ENCODE measurements around the gene DLG2.

The DLG2 gene

GRCh38 chr11:83540728-83541127 lies 2086.4 kb downstream of the DLG2 start:
- no peak for DNase-seq (ENCODE audit: low read depth)
- no peak overlapping the region for H3K4me3 ChIP-seq (ENCODE audit: low read depth, low read length)
- TF ChIP-seq CTCF (conservative IDR thresholded peaks at IDR 0.05; ENCODE audit: low read depth, low read length) = no peak

GRCh38 chr11:83540112-83540675 lies 2086.9 kb downstream of the DLG2 start:
- no peak for TF ChIP-seq CTCF (conservative IDR thresholded peaks at IDR 0.05; ENCODE audit: low read depth, low read length)
- DNase-seq (ENCODE audit: low read depth) = no peak
- H3K4me3 ChIP-seq (ENCODE audit: low read depth, low read length) = no peak overlapping the region

- no peak for TF ChIP-seq CTCF (conservative IDR thresholded peaks at IDR 0.05; ENCODE audit: low read depth, low read length)
- no peak for DNase-seq (ENCODE audit: low read depth)
- no peak overlapping the region for H3K4me3 ChIP-seq (ENCODE audit: low read depth, low read length)
Observed at GRCh38 chr11:83538286-83538685, 2088.9 kb downstream of the DLG2 start.

- DNase-seq (ENCODE audit: low read depth) = no peak
- no peak for TF ChIP-seq CTCF (conservative IDR thresholded peaks at IDR 0.05; ENCODE audit: low read depth, low read length)
- no peak overlapping the region for H3K4me3 ChIP-seq (ENCODE audit: low read depth, low read length)
Observed at GRCh38 chr11:83537131-83537610, 2090.0 kb downstream of the DLG2 start.

- no peak for DNase-seq (ENCODE audit: low read depth)
- no peak for TF ChIP-seq CTCF (conservative IDR thresholded peaks at IDR 0.05; ENCODE audit: low read depth, low read length)
- no peak overlapping the region for H3K4me3 ChIP-seq (ENCODE audit: low read depth, low read length)
Observed at GRCh38 chr11:83533166-83533565, 2094.0 kb downstream of the DLG2 start.

GRCh38 chr11:83528877-83529276 lies 2098.3 kb downstream of the DLG2 start:
- no peak overlapping the region for H3K4me3 ChIP-seq (ENCODE audit: low read depth, low read length)
- TF ChIP-seq CTCF (conservative IDR thresholded peaks at IDR 0.05; ENCODE audit: low read depth, low read length) = no peak
- no peak for DNase-seq (ENCODE audit: low read depth)

GRCh38 chr11:83528225-83528624 lies 2098.9 kb downstream of the DLG2 start:
- no peak for DNase-seq (ENCODE audit: low read depth)
- TF ChIP-seq CTCF (conservative IDR thresholded peaks at IDR 0.05; ENCODE audit: low read depth, low read length) = no peak
- H3K4me3 ChIP-seq (ENCODE audit: low read depth, low read length) = no peak overlapping the region

Measured in choroid plexus epithelial cell (primary cell).